Endothelial cell of umbilical vein (primary cell): ENCODE data around the gene ZNF837. TPM values are rescaled to one million over a fixed set of nuclear protein-coding genes. Genes with fewer than 3 reads are reported as not detected.

Experiments
- BruUV-seq: library from RNA; stranded (reverse); fragments of 400-500 nt; replicated peaks from 2 replicates; lab custom pipeline; 2021; lab: Mats Ljungman, UMichigan
- CTCF ChIA-PET: fragments of 300-600, 350-600 bp; sonication (Branson Sonifier 250); formaldehyde crosslinking; loops from one replicate; lab custom pipeline; 2021; ENCODE audit warnings: antibody characterized with exemption, inconsistent platforms; lab: Charles Lee
- POLR2A ChIA-PET: fragments of 300-600, 350-600 bp; sonication (Branson Sonifier 250); formaldehyde crosslinking; loops from one replicate; lab custom pipeline; 2021; ENCODE audit warnings: antibody characterized with exemption, inconsistent platforms; lab: Charles Lee
- DNase-seq: peaks from one replicate; pipeline ENCODE4 v3.0.0-alpha.2; 2011; ENCODE audit warnings: low read depth, low spot score
- FAIRE-seq: peaks from 2 replicates; lab custom pipeline; 2011; peaks lifted over from hg19 to GRCh38; lab: Jason Lieb, UNC
- H2AFZ ChIP-seq: 2 replicates; pipeline ENCODE4 v1.6.0; 2012; ENCODE audit warnings: low read depth, low read length, control low read depth, inconsistent platforms
- H3K27ac ChIP-seq: 2 replicates; pipeline ENCODE4 v1.5.1; 2011; ENCODE audit warnings: low read depth, mild to moderate bottlenecking, control low read depth, low read length, moderate library complexity; ENCODE audit not compliant: insufficient read depth
- H3K27me3 ChIP-seq, 2 experiments: 2 replicates each; pipeline versions ENCODE4 v1.6.0 to v1.6.1; 2011; ENCODE audit warnings: low read length in 2 of 2, mixed read lengths in 1 of 2; ENCODE audit not compliant: control insufficient read depth in 2 of 2, insufficient read depth in 2 of 2
- H3K36me3 ChIP-seq, 2 experiments: 2 replicates in 1 of 2; 3 replicates in 1 of 2; pipeline ENCODE4 v1.5.1; 2011; ENCODE audit warnings: low read length in 2 of 2, mild to moderate bottlenecking in 1 of 2, moderate library complexity in 1 of 2; ENCODE audit not compliant: control insufficient read depth in 2 of 2, insufficient read depth in 2 of 2; ENCODE audit errors: extremely low read depth in 1 of 2
- H3K4me1 ChIP-seq: 3 replicates; pipeline ENCODE4 v1.5.1; 2011; ENCODE audit warnings: mild to moderate bottlenecking, low read length; ENCODE audit not compliant: control insufficient read depth, insufficient read depth; ENCODE audit errors: extremely low read depth
- H3K4me2 ChIP-seq: 2 replicates; pipeline ENCODE4 v1.6.1; 2011; ENCODE audit warnings: low read length, control low read depth, mixed read lengths; ENCODE audit not compliant: insufficient read depth
- H3K4me3 ChIP-seq, 3 experiments: fragments of 200-600 bp in 1 of 3; sonication (generic), shearing (Covaris generic) in 1 of 3; replicated peaks in 1 of 3; 2 replicates each; pipeline ENCODE4 v1.5.1; 2011 to 2016; ENCODE audit warnings: control low read depth in 3 of 3, low read length in 3 of 3, mild to moderate bottlenecking in 2 of 3, inconsistent platforms in 1 of 3, low read depth in 1 of 3, moderate library complexity in 1 of 3; ENCODE audit not compliant: insufficient read depth in 1 of 3
- H3K79me2 ChIP-seq: 2 replicates; pipeline ENCODE4 v1.6.0; 2012; ENCODE audit warnings: low read length, inconsistent platforms; ENCODE audit not compliant: control insufficient read depth, insufficient read depth
- H3K9ac ChIP-seq: replicated peaks from 2 replicates; pipeline ENCODE3; 2011; ENCODE audit warnings: low read length, control low read depth; ENCODE audit not compliant: insufficient read depth; ENCODE audit errors: extremely low read depth
- H3K9me1 ChIP-seq: replicated peaks from 3 replicates; pipeline ENCODE4 v1.6.0; 2011; ENCODE audit warnings: mild to moderate bottlenecking, low read length; ENCODE audit not compliant: control insufficient read depth, insufficient read depth; ENCODE audit errors: extremely low read depth
- H3K9me3 ChIP-seq: replicated peaks from 2 replicates; pipeline ENCODE4 v1.5.1; 2012; ENCODE audit warnings: low read length, inconsistent platforms; ENCODE audit not compliant: control insufficient read depth, insufficient read depth
- H4K20me1 ChIP-seq: replicated peaks from 2 replicates; pipeline ENCODE3; 2011; ENCODE audit warnings: mild to moderate bottlenecking, low read length; ENCODE audit not compliant: control insufficient read depth, insufficient read depth; ENCODE audit errors: extremely low read depth
- EZH2 ChIP-seq: IDR thresholded peaks from 2 replicates; pipeline ENCODE4 v1.6.1; 2012; ENCODE audit warnings: borderline replicate concordance, low read depth, mild to moderate bottlenecking, moderate library complexity, low read length, inconsistent platforms; ENCODE audit not compliant: severe bottlenecking
- FOS ChIP-seq: IDR thresholded peaks from 2 replicates; pipeline ENCODE4 v1.6.1; 2011; ENCODE audit warnings: mild to moderate bottlenecking, low read length, moderate library complexity, borderline replicate concordance; ENCODE audit not compliant: insufficient read depth
- GATA2 ChIP-seq: IDR thresholded peaks from 2 replicates; pipeline ENCODE4 v1.7.0; 2011; ENCODE audit warnings: low read depth, mild to moderate bottlenecking, moderate library complexity, mixed read lengths, low read length; ENCODE audit not compliant: insufficient read length, insufficient read depth
- JUN ChIP-seq: IDR thresholded peaks from 2 replicates; pipeline ENCODE4 v1.6.1; 2011; ENCODE audit warnings: borderline replicate concordance, low read depth; ENCODE audit not compliant: insufficient read length, insufficient read depth
- MYC ChIP-seq: IDR thresholded peaks from one replicate; pipeline ENCODE4 v1.6.1; 2011; ENCODE audit warnings: mild to moderate bottlenecking, low read depth, low read length
- POLR2A ChIP-seq: IDR thresholded peaks from 2 replicates; pipeline ENCODE4 v1.6.1; 2012; ENCODE audit warnings: low read depth, mild to moderate bottlenecking, control low read depth, low read length
- POLR2AphosphoS5 ChIP-seq: IDR thresholded peaks from 2 replicates; pipeline ENCODE4 v1.6.1; 2012; ENCODE audit warnings: low read depth, mild to moderate bottlenecking, control low read depth, low read length, moderate library complexity; ENCODE audit not compliant: insufficient read depth
- dilution Hi-C: fragments of 300-500 bp; cut with MboI; formaldehyde crosslinking; loops from one replicate; pipeline ENCODE4 v1.15.0; 2019; ENCODE audit warnings: low sequenced_read_pairs; ENCODE audit not compliant: extremely low pct_ligation_motif_present
- intact Hi-C: fragments of 100-400 bp; cut with micrococcal nuclease; formaldehyde crosslinking; loops from one replicate; pipeline ENCODE4 v1.10.0; 2022
- polyA plus RNA-seq, 4 experiments: library from polyadenylated mRNA; depleted of rRNA in 3 of 4; stranded (reverse) in 3 of 4; unstranded in 1 of 4; fragments of >200 nt; gene quantifications; 2 replicates each; pipeline versions ENCODE4 v1.2.1 to v1.2.3, GENCODE V29; 2011 to 2012; ENCODE audit warnings: missing spikeins in 1 of 4
- total RNA-seq: library from RNA; stranded (reverse); gene quantifications from 2 replicates; pipeline ENCODE4 v1.2.3, GENCODE V29; 2021
- TF ChIP-seq, protein P1 (sequence below): IDR thresholded peaks from 2 replicates; pipeline ENCODE4 v1.6.1; 2011; ENCODE audit not compliant: insufficient read depth, insufficient read length
- TF ChIP-seq, protein P2 (sequence below), 2 donors: IDR thresholded peaks; 1 replicate in 1 of 2; 2 replicates in 1 of 2; pipeline ENCODE4 v1.5.1; 2011; ENCODE audit warnings: low read length in 2 of 2, mild to moderate bottlenecking in 2 of 2, moderate library complexity in 2 of 2, control low read depth in 1 of 2, inconsistent platforms in 1 of 2, low read depth in 1 of 2; ENCODE audit not compliant: insufficient read depth in 1 of 2; ENCODE audit errors: extremely low read depth in 1 of 2

The ZNF837 gene
- total and polyA plus RNA-seq, 2 donors (not counting 3 experiments of a cell fraction or from before 2014, with no cell fraction given), result 1.4 to 1.6 TPM

DNA sequence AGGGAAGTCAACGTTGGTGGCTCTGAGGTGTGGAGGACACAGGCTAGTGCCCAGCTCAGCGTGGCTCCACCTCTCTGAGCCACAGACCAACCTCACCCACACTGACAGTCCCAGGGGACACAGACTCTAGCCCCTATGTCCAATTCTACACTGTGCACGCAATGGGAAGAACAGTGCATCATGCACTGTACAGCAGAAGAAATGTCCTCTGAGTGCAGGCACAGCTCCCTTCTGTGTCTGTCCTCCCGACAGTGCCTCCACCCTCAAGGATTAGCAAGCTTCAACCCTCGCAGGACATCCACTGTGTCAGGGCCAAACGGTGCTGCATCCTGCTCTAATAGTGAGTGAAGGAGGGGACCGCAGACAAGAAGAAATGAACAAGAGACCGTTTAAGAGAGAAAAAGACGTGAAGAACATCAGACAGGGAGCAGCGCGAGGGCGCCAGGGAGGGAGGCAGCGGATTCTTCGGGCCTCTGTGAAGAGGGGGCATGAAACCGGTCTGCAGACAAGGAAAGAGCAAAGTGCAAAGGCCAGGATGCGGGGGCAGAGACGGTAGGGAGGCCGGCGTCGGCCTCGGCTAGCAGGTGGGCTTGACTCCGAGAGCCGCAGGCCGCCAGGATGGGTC, 681 bp downstream of the ZNF837 start:
- intact Hi-C loops, result loop anchor here (1.0 to 2.0 kb wide), 3 partner anchors 75 to 151 kb away; partner anchors contain the start of genes ERVK3-1, ZNF544 and ZNF8
- Histone ChIP-seq H3K79me2 (no peaks in the 10 kb centered on the region), H3K27ac (no peak overlapping the region), H3K9me3 (no peaks in the 10 kb centered on the region), H3K36me3 (no peaks in the 10 kb centered on the region), H2AFZ (peak overlapping the region; percentile 71), H3K27me3 (no peaks in the 10 kb centered on the region), H3K9ac (peak overlapping the region; percentile 39), H3K4me3 (peak overlapping the region; percentile 31 to 84 (median 55)), H3K9me1 (no peaks in the 10 kb centered on the region), H3K4me2 (peak overlapping the region; percentile 58), H4K20me1 (no peaks in the 10 kb centered on the region), H3K4me1 (peaks cover 7% of the 10 kb centered on the region)
- ChIA-PET POLR2A (no interaction called here), CTCF (no interaction called here)
- dilution Hi-C loops, result no loop called here
- TF ChIP-seq, protein P1, sequence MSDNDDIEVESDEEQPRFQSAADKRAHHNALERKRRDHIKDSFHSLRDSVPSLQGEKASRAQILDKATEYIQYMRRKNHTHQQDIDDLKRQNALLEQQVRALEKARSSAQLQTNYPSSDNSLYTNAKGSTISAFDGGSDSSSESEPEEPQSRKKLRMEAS, result no peak
- TF ChIP-seq FOS, result no peak
- no peak for TF ChIP-seq JUN
- TF ChIP-seq POLR2AphosphoS5, result no peak
- TF ChIP-seq GATA2, result no peak
- TF ChIP-seq MYC, result no peak
- TF ChIP-seq EZH2, result no peak
- no peak for TF ChIP-seq POLR2A
- TF ChIP-seq, protein P2, sequence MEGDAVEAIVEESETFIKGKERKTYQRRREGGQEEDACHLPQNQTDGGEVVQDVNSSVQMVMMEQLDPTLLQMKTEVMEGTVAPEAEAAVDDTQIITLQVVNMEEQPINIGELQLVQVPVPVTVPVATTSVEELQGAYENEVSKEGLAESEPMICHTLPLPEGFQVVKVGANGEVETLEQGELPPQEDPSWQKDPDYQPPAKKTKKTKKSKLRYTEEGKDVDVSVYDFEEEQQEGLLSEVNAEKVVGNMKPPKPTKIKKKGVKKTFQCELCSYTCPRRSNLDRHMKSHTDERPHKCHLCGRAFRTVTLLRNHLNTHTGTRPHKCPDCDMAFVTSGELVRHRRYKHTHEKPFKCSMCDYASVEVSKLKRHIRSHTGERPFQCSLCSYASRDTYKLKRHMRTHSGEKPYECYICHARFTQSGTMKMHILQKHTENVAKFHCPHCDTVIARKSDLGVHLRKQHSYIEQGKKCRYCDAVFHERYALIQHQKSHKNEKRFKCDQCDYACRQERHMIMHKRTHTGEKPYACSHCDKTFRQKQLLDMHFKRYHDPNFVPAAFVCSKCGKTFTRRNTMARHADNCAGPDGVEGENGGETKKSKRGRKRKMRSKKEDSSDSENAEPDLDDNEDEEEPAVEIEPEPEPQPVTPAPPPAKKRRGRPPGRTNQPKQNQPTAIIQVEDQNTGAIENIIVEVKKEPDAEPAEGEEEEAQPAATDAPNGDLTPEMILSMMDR (IDR thresholded peaks at IDR 0.05; ENCODE audit: extremely low read depth in 1 of 2, insufficient read depth in 1 of 2, low read depth in 1 of 2, low read length in 2 of 2), result no peak
- FAIRE-seq (peak; percentile 24), DNase-seq (no peak)
- TSS peak; percentile 27 for BruUV-seq
